HFF-Myc (cell line): ENCODE data around the gene WWOX.

ENCODE experiments used
- DNase-seq: peaks from one replicate; pipeline ENCODE4 v3.0.0-alpha.2; 2011; ENCODE audit warnings: low read depth; ENCODE audit errors: extremely low read depth
- H3K4me3 ChIP-seq: replicated peaks from 2 replicates; pipeline ENCODE4 v1.5.1; 2011; ENCODE audit warnings: low read depth, mild to moderate bottlenecking, control low read depth, low read length
- CTCF ChIP-seq: IDR thresholded peaks from 2 replicates; pipeline ENCODE4 v1.5.1; 2012; ENCODE audit warnings: mild to moderate bottlenecking, low read depth, low read length, control low read depth; ENCODE audit errors: missing control alignments

WWOX gene

GRCh38 chr16:79001156-79001967, 901.9 kb downstream of the WWOX start:
- no peak for DNase-seq
- no peak for TF ChIP-seq CTCF
- H3K4me3 ChIP-seq = no peak overlapping the region

GRCh38 chr16:79003026-79003609, 903.7 kb downstream of the WWOX start:
- no peak for TF ChIP-seq CTCF
- DNase-seq = no peak

GRCh38 chr16:79004309-79004708, 904.9 kb downstream of the WWOX start:
- no peak for TF ChIP-seq CTCF
- H3K4me3 ChIP-seq = no peak overlapping the region
- no peak for DNase-seq

More at GRCh38 chr16:79003026-79003609, 903.7 kb downstream of the WWOX start:
- no peak overlapping the region for H3K4me3 ChIP-seq

GRCh38 chr16:79005096-79005495, 905.6 kb downstream of the WWOX start:
- H3K4me3 ChIP-seq = no peak overlapping the region
- no peak for DNase-seq
- TF ChIP-seq CTCF = no peak

GRCh38 chr16:79006206-79006605, 906.8 kb downstream of the WWOX start:
- no peak for DNase-seq
- TF ChIP-seq CTCF = no peak
- no peak overlapping the region for H3K4me3 ChIP-seq

- TF ChIP-seq CTCF = no peak
- no peak for DNase-seq
- H3K4me3 ChIP-seq = no peak overlapping the region
Measured at GRCh38 chr16:79006765-79007164, 907.3 kb downstream of the WWOX start.

- TF ChIP-seq CTCF = no peak
- no peak overlapping the region for H3K4me3 ChIP-seq
- no peak for DNase-seq
Measured at GRCh38 chr16:79007614-79008013, 908.2 kb downstream of the WWOX start.
